Adipose tissue (tissue), 3 donors: ENCODE results near the gene ZNF112. TPM values are rescaled to one million over a fixed set of nuclear protein-coding genes. Genes with fewer than 3 reads are reported as not detected.
A peak's percentile ranks its signal among the peaks of the same experiment; 100 is the strongest.
"Not testable (repeated sequence)": the region's sequence is repeated elsewhere in the genome, so short reads cannot be mapped to it uniquely, and the experiment has no call there.

Experiments used
- H3K27ac ChIP-seq: one replicate; pipeline ENCODE4 v1.5.1; 2013; ENCODE audit warnings: low read depth, low read length
- WGBS, 3 donors: extraction: QIAGEN DNeasy Blood & Tissue Kit; methylation state at CpG; one replicate each; pipeline ENCODE4 v1.1.7; 2013; 5-methylcytosine and 5-hydroxymethylcytosine counted together
- polyA plus RNA-seq, 3 donors: library from polyadenylated mRNA; stranded (reverse); fragments of 200-250 nt; gene quantifications; one replicate each; pipeline ENCODE4 v1.2.3, GENCODE V29; 2013
- donor health status: healthy with polysubstance abuse.
- donor health status: Bipolar disorder and iron deficiency.
- donor health status: healthy.

ZNF112 gene
- 1 to 10 TPM in 2 of 3 donors, under 1 TPM in 1; 0.86 to 1.5 (median 1.4) TPM for polyA plus RNA-seq

- 1 to 3% (median 3%) methylated on average over 38 of the region's 38 CpGs for WGBS, 3 donors
These were observed at the start of gene ZNF112 for GRCh38 chr19:44356383-44357111. Gene ZNF112, minus strand, starts transcription at chr19:44356680. Its CDS starts 16,141 bp downstream, at chr19:44340539.

GRCh38 chr19:44401139-44402115, 44.9 kb upstream of the ZNF112 start, which contains the start of gene ZNF285:
Gene ZNF285, minus strand, starts transcription at chr19:44401608. Its CDS starts 4,395 bp downstream, at chr19:44397213.
- 6 to 7% (median 7%) methylated on average over 43 of the region's 43 CpGs for WGBS, 3 donors
- H3K27ac ChIP-seq, result no peak within 1 kb of the TSS

More at GRCh38 chr19:44356383-44357111, at the start of gene ZNF112:
- no peak within 1 kb of the TSS for H3K27ac ChIP-seq

- WGBS, 3 donors, result 93 to 99% (median 93%) methylated on average over 4 of the region's 4 CpGs
- not testable (repeated sequence) for H3K27ac ChIP-seq
These were observed 32.8 kb upstream of the ZNF112 start for GRCh38 chr19:44389268-44389667.

GRCh38 chr19:44374789-44375188, 18.3 kb upstream of the ZNF112 start:
- WGBS, 3 donors, result 47 to 54% (median 50%) methylated on average over 2 of the region's 2 CpGs

GRCh38 chr19:44371815-44372480, 15.5 kb upstream of the ZNF112 start:
- no peak overlapping the region for H3K27ac ChIP-seq
- WGBS, 3 donors, result 55 to 64% (median 60%) methylated on average over 20 of the region's 20 CpGs

More at GRCh38 chr19:44374789-44375188, 18.3 kb upstream of the ZNF112 start:
- H3K27ac ChIP-seq, result no peak overlapping the region

- 39 to 77% (median 50%) methylated on average over 17 of the region's 17 CpGs for WGBS, 3 donors
- no peak overlapping the region for H3K27ac ChIP-seq
These were observed 10.5 kb upstream of the ZNF112 start for GRCh38 chr19:44367024-44367423.

- 88 to 92% (median 90%) methylated on average over 4 of the region's 4 CpGs for WGBS, 3 donors
- no peak overlapping the region for H3K27ac ChIP-seq
These were observed 9.9 kb downstream of the ZNF112 start for GRCh38 chr19:44346556-44346955.

GRCh38 chr19:44345959-44346358, 10.5 kb downstream of the ZNF112 start:
- no peak overlapping the region for H3K27ac ChIP-seq
- WGBS, 3 donors, result 91 to 93% (median 92%) methylated on average over 4 of the region's 4 CpGs

- 43 to 61% (median 55%) methylated on average over 1 of the region's 1 CpG for WGBS, 3 donors
- no peak overlapping the region for H3K27ac ChIP-seq
These were observed 12.2 kb downstream of the ZNF112 start for GRCh38 chr19:44344255-44344654.

GRCh38 chr19:44341794-44342193, 14.7 kb downstream of the ZNF112 start:
- H3K27ac ChIP-seq, result no peak overlapping the region
- 89 to 91% (median 90%) methylated on average over 2 of the region's 2 CpGs for whole genome bisulfite sequencing, 3 donors

GRCh38 chr19:44334639-44335038, 21.8 kb downstream of the ZNF112 start:
- 77 to 79% (median 79%) methylated on average over 3 of the region's 3 CpGs for WGBS, 3 donors
- not testable (repeated sequence) for H3K27ac ChIP-seq

GRCh38 chr19:44332145-44332544, 24.3 kb downstream of the ZNF112 start:
- WGBS, 3 donors, result 94 to 96% (median 95%) methylated on average over 1 of the region's 1 CpG
- no peak overlapping the region for H3K27ac ChIP-seq

- WGBS, 3 donors, result 72 to 95% (median 83%) methylated on average over 2 of the region's 2 CpGs
- H3K27ac ChIP-seq, result no peak overlapping the region
These were observed 40.6 kb downstream of the ZNF112 start for GRCh38 chr19:44315883-44316282.

- 93 to 100% (median 100%) methylated on average over 1 of the region's 1 CpG for WGBS, 3 donors
- H3K27ac ChIP-seq, result no peak overlapping the region
These were observed 43.2 kb downstream of the ZNF112 start for GRCh38 chr19:44313231-44313630.

- WGBS, 3 donors, result 72 to 85% (median 78%) methylated on average over 3 of the region's 3 CpGs
- H3K27ac ChIP-seq, result no peak overlapping the region
These were observed 48.5 kb downstream of the ZNF112 start for GRCh38 chr19:44308011-44308410.

GRCh38 chr19:44306283-44306682, 50.2 kb downstream of the ZNF112 start:
- WGBS, 3 donors, result 85 to 91% (median 90%) methylated on average over 15 of the region's 15 CpGs
- no peak overlapping the region for H3K27ac ChIP-seq

- 83 to 95% (median 86%) methylated on average over 4 of the region's 4 CpGs for WGBS, 3 donors
- H3K27ac ChIP-seq, result no peak overlapping the region
These were observed 51.0 kb downstream of the ZNF112 start for GRCh38 chr19:44305457-44305856.

GRCh38 chr19:44304659-44305193, 51.8 kb downstream of the ZNF112 start, which contains the start of gene ZNF235:
Gene ZNF235, minus strand, starts transcription at chr19:44305025. Its CDS starts 1,621 bp downstream, at chr19:44303404.
- H3K27ac ChIP-seq, result peak within 1 kb of the TSS; percentile 21
- 0 to 1% (median 0%) methylated on average over 30 to 31 of the region's 31 CpGs for WGBS, 3 donors
